Activated CD8-positive, alpha-beta memory T cell treated with anti-CD3 and anti-CD28 coated beads, Interleukin-2, amount 50 U/mL, for 4 hours (primary cell): ENCODE results near the gene CNTNAP2.

Experiments
- DNase-seq: peaks from one replicate; pipeline ENCODE4 v3.0.0-alpha.2; 2020

The CNTNAP2 gene

DNA sequence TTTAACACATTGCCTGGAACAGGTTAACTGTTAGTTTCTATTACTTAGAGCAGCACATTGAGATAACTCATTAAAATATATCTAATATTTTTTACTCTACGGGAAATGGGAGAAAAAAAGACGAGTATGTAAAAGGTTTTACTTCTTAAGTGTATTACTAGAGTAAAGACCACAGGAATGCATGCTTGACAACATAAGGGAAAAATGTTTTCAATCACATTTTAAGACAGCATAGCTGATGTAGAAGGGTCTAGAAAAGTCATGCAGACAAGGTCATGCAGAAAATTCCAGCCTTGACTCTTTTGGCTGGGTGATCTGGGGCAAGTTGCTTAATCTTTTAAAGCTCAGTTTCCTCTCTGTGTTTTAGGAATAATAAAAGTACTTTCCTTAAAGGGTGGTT lies 806.2 kb downstream of the CNTNAP2 start:
- no peak for DNase-seq

- no peak for DNase-seq
Observed at GRCh38 chr7:146926841-146927240, 810.2 kb downstream of the CNTNAP2 start.

- DNase-seq = no peak
Observed at GRCh38 chr7:146937836-146938235, 821.2 kb downstream of the CNTNAP2 start.

DNA sequence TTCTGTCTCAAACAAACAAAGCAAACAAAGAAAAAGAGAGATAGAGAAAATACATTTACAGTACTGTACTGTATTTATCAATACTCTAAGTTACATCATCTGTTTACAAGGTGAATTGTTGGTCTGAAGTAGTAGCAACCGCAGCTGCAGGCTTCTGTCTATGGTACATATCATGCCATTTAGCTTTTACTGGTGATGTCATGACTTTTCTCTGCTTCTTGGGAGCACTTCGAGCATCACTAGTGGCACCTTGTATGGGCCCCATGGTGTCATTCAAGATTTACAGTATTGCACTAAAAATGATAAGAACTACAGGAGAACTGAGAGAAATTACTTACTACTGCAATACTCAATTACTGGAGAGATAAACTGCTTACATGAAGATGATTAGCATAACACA lies 826.9 kb downstream of the CNTNAP2 start:
- no peak for DNase-seq

- DNase-seq = no peak
Observed at GRCh38 chr7:146948703-146949102, 832.1 kb downstream of the CNTNAP2 start.

DNA sequence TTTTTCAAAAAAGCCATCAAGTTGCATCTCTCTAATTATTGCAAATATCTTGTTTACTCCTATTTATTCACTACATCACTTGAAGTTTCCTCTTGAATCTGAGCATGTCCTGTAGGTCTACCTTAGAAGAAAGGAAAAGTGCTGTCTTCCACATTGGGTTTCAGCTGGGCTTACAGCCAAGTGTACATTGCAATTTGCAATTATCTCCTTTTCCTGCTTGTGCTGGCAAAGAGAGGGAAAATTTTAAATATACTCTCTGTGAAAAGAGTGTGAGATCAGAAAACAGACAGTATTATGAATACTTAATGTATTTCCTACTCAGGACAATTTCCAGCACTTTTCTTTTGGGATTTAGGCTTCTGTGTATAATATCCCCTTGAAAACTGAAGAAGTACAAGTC lies 839.7 kb downstream of the CNTNAP2 start:
- no peak for DNase-seq

DNA sequence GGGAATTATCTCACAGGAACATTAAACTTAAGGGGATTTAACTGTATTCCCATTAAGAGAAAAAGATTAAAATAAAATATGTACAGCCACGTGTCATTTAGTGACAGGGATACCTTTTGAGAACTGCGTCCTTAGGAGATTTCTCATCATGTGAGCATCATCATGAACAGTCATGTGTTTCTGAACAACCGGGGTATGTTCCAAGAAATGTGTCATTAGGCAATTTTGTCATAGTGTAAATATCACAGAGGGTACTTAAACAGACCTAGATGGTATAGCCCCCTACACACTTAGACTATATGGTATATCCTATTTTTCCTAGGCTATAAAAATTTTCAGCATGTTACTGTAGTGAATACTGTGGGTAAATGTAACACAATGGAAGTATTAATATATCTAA lies 840.3 kb downstream of the CNTNAP2 start:
- DNase-seq = no peak

DNA sequence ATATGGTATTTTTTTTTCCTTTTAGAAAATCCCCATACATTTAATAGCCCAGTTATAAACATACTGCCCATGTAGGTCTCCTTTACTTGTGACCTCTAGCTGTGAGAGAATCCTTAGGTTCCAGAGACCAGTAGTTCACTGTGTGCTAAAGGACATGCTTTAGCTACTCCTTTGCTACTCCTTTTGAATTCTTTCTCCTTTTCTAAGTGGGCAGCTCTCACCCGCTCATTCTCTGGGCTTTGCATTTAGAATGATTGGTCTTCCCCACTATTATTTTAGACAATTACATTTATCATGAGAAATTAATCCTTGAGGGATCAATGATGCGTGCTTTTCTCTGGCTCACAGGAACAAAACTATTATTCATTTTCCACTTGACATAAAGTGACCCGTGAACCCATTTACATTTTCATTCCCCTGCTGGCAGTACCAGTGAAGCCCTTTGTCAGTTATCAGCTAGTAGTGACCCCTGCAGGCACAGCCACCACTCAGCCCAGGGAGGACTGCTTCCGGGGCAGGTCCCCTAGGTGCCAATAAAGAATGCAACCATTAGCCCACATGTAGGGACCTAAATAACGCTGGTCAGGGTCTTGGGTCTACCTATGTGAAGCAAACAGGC lies 844.3 kb downstream of the CNTNAP2 start:
- DNase-seq = no peak

DNA sequence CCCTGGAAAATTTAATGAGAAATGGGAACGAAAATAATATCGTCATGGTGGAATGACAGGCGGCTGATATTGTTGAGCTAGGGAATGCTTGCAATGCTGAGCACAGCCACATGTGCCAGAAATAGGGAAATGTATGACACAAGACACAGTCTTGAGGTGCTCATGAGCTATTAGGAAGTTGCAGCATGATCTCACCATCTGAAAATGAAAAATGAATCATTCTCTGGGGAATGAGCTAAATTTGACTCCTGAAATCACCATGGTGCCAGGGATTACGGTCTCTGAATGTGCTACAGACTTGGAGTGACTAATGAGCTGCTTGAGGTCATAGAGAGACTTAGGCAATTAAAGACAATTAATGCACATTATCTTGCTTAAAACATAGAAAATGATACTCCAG lies 845.0 kb downstream of the CNTNAP2 start:
- DNase-seq = no peak

DNA sequence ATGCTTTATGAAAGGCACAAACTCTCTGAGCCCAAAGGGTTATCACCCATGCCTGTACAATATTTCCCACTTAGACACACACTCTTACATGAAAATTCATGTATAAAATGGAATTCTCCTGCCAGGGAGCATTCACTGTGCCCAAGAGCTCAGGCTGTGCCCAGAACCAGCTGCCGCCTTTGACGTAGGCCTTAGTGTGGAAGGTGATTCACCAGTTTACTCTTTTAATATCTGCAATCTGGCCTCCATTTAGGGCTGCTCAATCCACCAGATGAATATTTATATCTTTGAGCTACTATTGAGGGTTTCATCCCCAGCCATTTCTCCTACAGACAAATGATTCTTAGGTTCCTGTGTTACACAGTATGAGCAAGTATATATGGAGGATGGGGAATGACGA lies 849.7 kb downstream of the CNTNAP2 start:
- no peak for DNase-seq

- no peak for DNase-seq
Observed at GRCh38 chr7:146982482-146982881, 865.9 kb downstream of the CNTNAP2 start.

DNA sequence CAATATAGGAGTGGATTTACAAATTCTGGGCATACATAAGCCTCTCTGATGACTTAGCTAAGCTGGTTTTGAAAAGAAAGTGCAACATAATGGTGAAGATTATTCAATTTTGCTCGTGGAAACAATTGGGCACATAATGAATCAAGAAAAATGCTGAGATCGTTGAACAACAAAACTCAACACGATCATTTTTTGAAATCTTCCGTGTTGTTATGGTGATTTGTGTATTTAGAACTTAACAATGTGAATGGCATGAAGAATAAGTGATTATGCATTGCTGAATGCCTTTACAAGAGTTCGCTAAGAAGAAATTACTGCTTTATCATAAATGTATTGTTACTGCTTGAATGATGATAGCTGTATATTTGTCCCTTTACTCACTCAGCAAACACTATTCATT lies 875.0 kb downstream of the CNTNAP2 start:
- DNase-seq = no peak

GRCh38 chr7:146993764-146994163 lies 877.2 kb downstream of the CNTNAP2 start:
- no peak for DNase-seq

- DNase-seq = no peak
Observed at GRCh38 chr7:147008530-147008929, 891.9 kb downstream of the CNTNAP2 start.

GRCh38 chr7:147012666-147013065 lies 896.1 kb downstream of the CNTNAP2 start:
- DNase-seq = no peak

GRCh38 chr7:147013825-147014224 lies 897.2 kb downstream of the CNTNAP2 start:
- DNase-seq = no peak

DNA sequence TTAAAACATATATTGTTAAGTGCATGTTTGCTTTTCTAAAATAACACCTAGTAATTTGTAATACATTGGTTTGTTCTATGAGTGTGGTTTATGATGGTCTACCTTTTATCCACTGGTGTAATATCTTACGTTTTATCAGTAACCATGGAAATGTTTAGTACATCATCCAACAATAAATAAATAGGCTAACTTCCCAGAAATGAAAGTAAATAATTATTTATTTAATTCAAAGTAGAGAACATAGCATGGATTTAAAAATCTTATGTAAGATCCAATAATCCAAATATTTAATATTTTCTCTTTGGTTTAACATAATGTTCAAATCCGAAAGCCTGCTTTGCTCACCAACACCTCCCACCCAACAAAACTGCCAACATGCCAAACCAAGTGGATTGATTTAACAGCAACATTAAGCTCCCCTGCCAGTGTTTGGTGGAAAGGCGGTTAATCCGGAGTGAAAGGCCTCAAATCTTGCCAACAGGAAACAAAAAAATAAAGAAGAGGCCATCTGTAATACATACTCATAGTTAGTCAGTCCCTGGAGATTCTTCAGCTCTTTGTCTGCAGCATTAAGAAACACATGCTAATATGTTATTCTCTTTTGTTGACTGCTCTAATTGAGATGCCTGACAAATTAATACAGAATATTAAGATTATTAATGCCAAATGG lies 897.8 kb downstream of the CNTNAP2 start:
- no peak for DNase-seq

GRCh38 chr7:147015999-147016398 lies 899.4 kb downstream of the CNTNAP2 start:
- DNase-seq = no peak

- no peak for DNase-seq
Observed at GRCh38 chr7:147022056-147022455, 905.5 kb downstream of the CNTNAP2 start.

- no peak for DNase-seq
Observed at GRCh38 chr7:147023440-147023839, 906.8 kb downstream of the CNTNAP2 start.

- no peak for DNase-seq
Observed at GRCh38 chr7:147029953-147030352, 913.4 kb downstream of the CNTNAP2 start.

- DNase-seq = no peak
Observed at GRCh38 chr7:147033641-147034040, 917.0 kb downstream of the CNTNAP2 start.

DNA sequence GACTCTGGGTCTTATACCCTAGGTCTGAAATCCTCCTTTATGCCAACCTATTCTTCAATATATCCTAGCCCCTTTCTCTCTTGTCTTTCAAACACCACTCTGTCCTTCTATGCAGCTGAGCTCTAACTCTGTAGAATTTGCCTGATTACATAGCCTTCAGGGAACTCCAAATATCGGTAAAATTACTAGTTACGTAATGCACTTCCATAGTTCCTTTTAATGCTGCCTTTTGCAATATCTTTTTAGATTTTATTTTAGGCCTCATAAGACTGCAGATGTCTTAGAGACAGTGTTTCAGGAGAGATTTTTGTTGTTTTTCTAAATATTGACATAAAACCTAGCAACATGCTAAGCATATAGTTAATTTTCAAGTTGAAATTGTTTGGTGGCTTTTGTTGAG lies 924.8 kb downstream of the CNTNAP2 start:
- no peak for DNase-seq

GRCh38 chr7:147044941-147045340 lies 928.3 kb downstream of the CNTNAP2 start:
- no peak for DNase-seq

- DNase-seq = no peak
Observed at GRCh38 chr7:147047696-147048095, 931.1 kb downstream of the CNTNAP2 start.
